ENCODE results near the gene SEPTIN7. TPM values are rescaled to one million over a fixed set of nuclear protein-coding genes. Genes with fewer than 3 reads are reported as not detected.
"Not testable (repeated sequence)": the region's sequence is repeated elsewhere in the genome, so short reads cannot be mapped to it uniquely, and the experiment has no call there.

SEPTIN7 gene
- total and polyA plus RNA-seq, 2 of the 4 experiments (the other 2 are of a cell fraction), result 150 to 239 TPM

DNA sequence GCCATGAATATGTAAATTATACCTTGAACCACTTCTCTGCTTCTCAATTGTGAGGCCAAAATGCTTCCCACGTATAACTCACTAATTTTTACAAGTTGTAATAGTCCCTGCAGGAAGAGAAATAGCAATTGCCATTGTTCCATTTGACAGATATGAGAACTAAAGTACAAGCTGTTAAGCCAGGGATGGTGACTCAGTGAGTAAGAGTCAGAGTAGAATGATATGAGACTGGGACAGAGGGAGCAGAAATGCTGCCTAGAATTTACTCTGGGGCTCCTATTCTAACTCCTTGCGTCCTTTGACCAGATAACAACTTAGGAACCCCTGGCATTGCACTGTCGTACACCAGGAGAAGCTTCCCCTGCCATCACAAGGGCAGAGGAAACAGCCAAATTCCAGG lies 45.1 kb upstream of the SEPTIN7 start:
- no peak for TF ChIP-seq MAZ (IDR thresholded peaks at IDR 0.05; ENCODE audit: borderline replicate concordance, low read depth, low read length)
- TF ChIP-seq CHD1 (IDR thresholded peaks at IDR 0.05; ENCODE audit: low read depth, low read length), result no peak
- TF ChIP-seq, protein P1, sequence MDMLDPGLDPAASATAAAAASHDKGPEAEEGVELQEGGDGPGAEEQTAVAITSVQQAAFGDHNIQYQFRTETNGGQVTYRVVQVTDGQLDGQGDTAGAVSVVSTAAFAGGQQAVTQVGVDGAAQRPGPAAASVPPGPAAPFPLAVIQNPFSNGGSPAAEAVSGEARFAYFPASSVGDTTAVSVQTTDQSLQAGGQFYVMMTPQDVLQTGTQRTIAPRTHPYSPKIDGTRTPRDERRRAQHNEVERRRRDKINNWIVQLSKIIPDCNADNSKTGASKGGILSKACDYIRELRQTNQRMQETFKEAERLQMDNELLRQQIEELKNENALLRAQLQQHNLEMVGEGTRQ (IDR thresholded peaks at IDR 0.05; ENCODE audit: low read depth, low read length), result no peak
- POLR2A ChIA-PET (ENCODE audit: unreplicated experiment), result no interaction called here

DNA sequence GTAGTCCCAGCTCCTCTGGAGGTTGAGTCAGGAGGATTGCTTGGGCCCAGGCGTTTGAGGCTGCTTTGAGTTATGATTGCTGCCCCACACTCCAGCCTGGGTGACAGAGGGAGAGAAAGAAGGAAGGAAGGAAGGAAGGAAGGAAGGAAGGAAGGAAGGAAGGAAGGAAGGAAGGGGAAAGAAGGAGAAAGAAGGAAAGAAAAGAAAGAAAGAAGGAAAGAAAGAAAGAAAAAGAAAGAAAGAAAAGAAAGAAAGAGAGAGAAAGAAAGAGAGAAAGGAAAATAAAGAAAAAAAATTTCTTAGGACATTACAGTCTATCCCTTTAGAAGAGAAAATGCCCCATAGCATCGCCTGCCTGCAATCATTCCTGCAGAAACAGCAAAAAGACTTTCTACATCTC lies 44.4 kb upstream of the SEPTIN7 start:
- Histone ChIP-seq H2BK15ac (ENCODE audit: low read depth, low read length) (peak overlapping the region; percentile 70; the same call in 1 of the 3 replicates), H3K18ac (ENCODE audit: low read depth, low read length) (peak overlapping the region; percentile 2; the same call in 1 of the 2 replicates), H3K4me1 (ENCODE audit: control insufficient read depth, insufficient read depth, low read length) (peaks cover 22% of the 10 kb centered on the region)
- dilution Hi-C loops (cut with HindIII; ENCODE audit: low sequenced_read_pairs, unreplicated experiment); H2AK5ac ChIP-seq (ENCODE audit: low read depth, low read length); H2AK9ac ChIP-seq (replicated peaks; ENCODE audit: low read depth, low read length, poor library complexity); H3K14ac ChIP-seq (replicated peaks; ENCODE audit: low read depth, low read length); H4K20me1 ChIP-seq (ENCODE audit: insufficient read depth, low read length); H3K23ac ChIP-seq (ENCODE audit: low read depth, low read length); DNase-seq; H4K91ac ChIP-seq (ENCODE audit: insufficient read depth, low read depth, low read length); H3K9ac ChIP-seq (ENCODE audit: low read depth, low read length); H3K9me3 ChIP-seq (ENCODE audit: control insufficient read depth, insufficient read depth, low read length); H3K27ac ChIP-seq (ENCODE audit: insufficient read depth, low read length); H3K27me3 ChIP-seq (ENCODE audit: control insufficient read depth, insufficient read depth, low read length); H2BK5ac ChIP-seq (ENCODE audit: low read depth, low read length, poor library complexity, severe bottlenecking); ATAC-seq (ENCODE audit: low read depth); H2AFZ ChIP-seq (replicated peaks; ENCODE audit: low read length, poor library complexity); POLR2A ChIA-PET (ENCODE audit: unreplicated experiment); in situ Hi-C loops (cut with MboI; ENCODE audit: low sequenced_read_pairs); H3K9me1 ChIP-seq (ENCODE audit: insufficient read depth, low read length); H3K36me3 ChIP-seq (ENCODE audit: control insufficient read depth, insufficient read depth, low read length); H4K8ac ChIP-seq (ENCODE audit: low read depth in 2 of 2, low read length in 2 of 2); H3K4me2 ChIP-seq (ENCODE audit: low read depth, low read length); intact Hi-C loops (cut with micrococcal nuclease); H2BK20ac ChIP-seq (ENCODE audit: low read depth, low read length); H3K56ac ChIP-seq (ENCODE audit: extremely low read depth, insufficient read depth, low read length); BruUV-seq (replicated peaks); H3K79me1 ChIP-seq (ENCODE audit: low read depth in 1 of 2, low read length in 2 of 2); H2BK120ac ChIP-seq (ENCODE audit: low read depth, low read length); H3K4me3 ChIP-seq (ENCODE audit: insufficient read depth, low read depth, low read length); H3K4ac ChIP-seq (ENCODE audit: low read depth, low read length); H4K5ac ChIP-seq (ENCODE audit: low read depth, low read length): not testable (repeated sequence)
- CTCF ChIA-PET, result interaction anchor here (0.6 kb wide), 1 partner anchor 83 kb away, joined by 3 read pairs; no protein-coding TSS in a partner anchor
- WGBS, 2 experiments (ENCODE audit: extremely low coverage in 2 of 2, insufficient read length in 1 of 2), result 60% methylated on average over 1 of the region's 2 CpGs; no CpG with 5 or more reads in 1 of the 2 experiments

More for the DNA sequence above, 45.1 kb upstream of the SEPTIN7 start:
- no peak overlapping the region for H2AK9ac ChIP-seq (replicated peaks; ENCODE audit: low read depth, low read length, poor library complexity)
- peak overlapping the region; percentile 27 for H3K18ac ChIP-seq (ENCODE audit: low read depth, low read length)
- H2BK20ac ChIP-seq (ENCODE audit: low read depth, low read length), result no peak overlapping the region
- H2AFZ ChIP-seq (replicated peaks; ENCODE audit: low read length, poor library complexity), result no peak overlapping the region
- peak overlapping the region; percentile 70; the same call in 2 of the 3 replicates for H2BK15ac ChIP-seq (ENCODE audit: low read depth, low read length)
- DNase-seq (no peak), ATAC-seq (ENCODE audit: low read depth) (no peak)
- H4K5ac ChIP-seq (ENCODE audit: low read depth, low read length), result no peak overlapping the region
- H2BK120ac ChIP-seq (ENCODE audit: low read depth, low read length), result 0 out of 2 replicates have a peak overlapping the region, but pooled peaks have one; percentile 30
- 0 out of 2 replicates have a peak overlapping the region, but pooled peaks have one; percentile 11 for H2AK5ac ChIP-seq (ENCODE audit: low read depth, low read length)
- H2BK5ac ChIP-seq (ENCODE audit: low read depth, low read length, poor library complexity, severe bottlenecking), result no peak overlapping the region
- H3K36me3 ChIP-seq (ENCODE audit: control insufficient read depth, insufficient read depth, low read length), result no peaks in the 10 kb centered on the region
- H3K4me3 ChIP-seq (ENCODE audit: insufficient read depth, low read depth, low read length), result no peak overlapping the region
- H4K91ac ChIP-seq (ENCODE audit: insufficient read depth, low read depth, low read length), result no peak overlapping the region; the same call in 1 of the 2 replicates
- dilution Hi-C loops (cut with HindIII; ENCODE audit: low sequenced_read_pairs, unreplicated experiment), result no loop called here
- no peaks in the 10 kb centered on the region for H4K20me1 ChIP-seq (ENCODE audit: insufficient read depth, low read length)
- no CpG with 5 or more reads among the region's 3 CpGs for whole genome bisulfite sequencing, 2 experiments (ENCODE audit: extremely low coverage in 2 of 2, insufficient read length in 1 of 2)
- H3K9me1 ChIP-seq (ENCODE audit: insufficient read depth, low read length), result no peaks in the 10 kb centered on the region; the same call in 1 of the 2 replicates
- peaks cover 17% of the 10 kb centered on the region for H3K4me1 ChIP-seq (ENCODE audit: control insufficient read depth, insufficient read depth, low read length)
- no peaks in the 10 kb centered on the region for H3K9me3 ChIP-seq (ENCODE audit: control insufficient read depth, insufficient read depth, low read length)
- H3K23ac ChIP-seq (ENCODE audit: low read depth, low read length), result no peak overlapping the region
- H3K79me1 ChIP-seq (ENCODE audit: low read depth in 1 of 2, low read length in 2 of 2), result no peaks in the 10 kb centered on the region
- in situ Hi-C loops (cut with MboI; ENCODE audit: low sequenced_read_pairs), result no loop called here
- CTCF ChIA-PET, result interaction anchor here (0.6 kb wide), 1 partner anchor 83 kb away, joined by 3 read pairs; no protein-coding TSS in a partner anchor
- H3K27ac ChIP-seq (ENCODE audit: insufficient read depth, low read length), result no peak overlapping the region
- no TSS peak for BruUV-seq (replicated peaks)
- H4K8ac ChIP-seq (ENCODE audit: low read depth in 2 of 2, low read length in 2 of 2), result no peak overlapping the region
- H3K27me3 ChIP-seq (ENCODE audit: control insufficient read depth, insufficient read depth, low read length), result no peaks in the 10 kb centered on the region
- no peak overlapping the region for H3K14ac ChIP-seq (replicated peaks; ENCODE audit: low read depth, low read length)
- peak overlapping the region; percentile 43; the same call in 1 of the 2 replicates for H3K4ac ChIP-seq (ENCODE audit: low read depth, low read length)
- H3K4me2 ChIP-seq (ENCODE audit: low read depth, low read length), result no peak overlapping the region
- H3K56ac ChIP-seq (ENCODE audit: extremely low read depth, insufficient read depth, low read length), result no peak overlapping the region
- intact Hi-C loops (cut with micrococcal nuclease), result no loop called here
- H3K9ac ChIP-seq (ENCODE audit: low read depth, low read length), result no peak overlapping the region
